ENCODE data around the gene MAD1L1.

Gene MAD1L1

DNA sequence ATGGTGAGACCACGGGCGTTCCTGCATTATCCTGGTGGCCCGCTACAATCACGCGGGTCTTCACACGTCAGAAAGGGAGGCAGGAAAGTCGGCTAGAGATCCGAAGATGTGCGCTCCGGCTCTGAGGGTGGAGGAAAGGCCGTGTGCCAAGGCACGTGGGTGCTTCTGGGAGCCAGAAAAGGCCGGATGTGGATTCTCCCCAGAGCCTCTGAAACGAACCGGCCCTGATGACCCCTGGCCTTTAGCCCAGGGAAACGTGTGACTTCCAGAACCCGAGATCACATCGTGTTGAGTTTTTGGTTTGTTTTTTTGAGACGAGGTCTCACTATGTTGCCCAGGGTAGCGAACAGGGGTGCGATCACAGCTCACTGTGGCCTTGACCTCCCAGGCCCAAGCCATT lies 318.4 kb downstream of the MAD1L1 start:
- no peaks in the 10 kb centered on the region for H3K4me1 ChIP-seq (ENCODE audit: control insufficient read depth, insufficient read depth, low read length)
- no peaks in the 10 kb centered on the region for H3K36me3 ChIP-seq (ENCODE audit: control insufficient read depth in 2 of 2, insufficient read depth in 1 of 2, low read length in 2 of 2)
- TF ChIP-seq GFI1B (tag by site-specific recombination; IDR thresholded peaks at IDR 0.05) (no peak), ZNF324 (tag by site-specific recombination; IDR thresholded peaks at IDR 0.05) (no peak), ZNF747 (tag by site-specific recombination; IDR thresholded peaks at IDR 0.05) (no peak), ZNF221 (tag by site-specific recombination; IDR thresholded peaks at IDR 0.05; ENCODE audit: borderline replicate concordance) (no peak), ZNF768 (tag by site-specific recombination; IDR thresholded peaks at IDR 0.05) (no peak), ZBTB20 (tag by site-specific recombination; IDR thresholded peaks at IDR 0.05) (no peak)
- TF ChIP-seq, protein P1, sequence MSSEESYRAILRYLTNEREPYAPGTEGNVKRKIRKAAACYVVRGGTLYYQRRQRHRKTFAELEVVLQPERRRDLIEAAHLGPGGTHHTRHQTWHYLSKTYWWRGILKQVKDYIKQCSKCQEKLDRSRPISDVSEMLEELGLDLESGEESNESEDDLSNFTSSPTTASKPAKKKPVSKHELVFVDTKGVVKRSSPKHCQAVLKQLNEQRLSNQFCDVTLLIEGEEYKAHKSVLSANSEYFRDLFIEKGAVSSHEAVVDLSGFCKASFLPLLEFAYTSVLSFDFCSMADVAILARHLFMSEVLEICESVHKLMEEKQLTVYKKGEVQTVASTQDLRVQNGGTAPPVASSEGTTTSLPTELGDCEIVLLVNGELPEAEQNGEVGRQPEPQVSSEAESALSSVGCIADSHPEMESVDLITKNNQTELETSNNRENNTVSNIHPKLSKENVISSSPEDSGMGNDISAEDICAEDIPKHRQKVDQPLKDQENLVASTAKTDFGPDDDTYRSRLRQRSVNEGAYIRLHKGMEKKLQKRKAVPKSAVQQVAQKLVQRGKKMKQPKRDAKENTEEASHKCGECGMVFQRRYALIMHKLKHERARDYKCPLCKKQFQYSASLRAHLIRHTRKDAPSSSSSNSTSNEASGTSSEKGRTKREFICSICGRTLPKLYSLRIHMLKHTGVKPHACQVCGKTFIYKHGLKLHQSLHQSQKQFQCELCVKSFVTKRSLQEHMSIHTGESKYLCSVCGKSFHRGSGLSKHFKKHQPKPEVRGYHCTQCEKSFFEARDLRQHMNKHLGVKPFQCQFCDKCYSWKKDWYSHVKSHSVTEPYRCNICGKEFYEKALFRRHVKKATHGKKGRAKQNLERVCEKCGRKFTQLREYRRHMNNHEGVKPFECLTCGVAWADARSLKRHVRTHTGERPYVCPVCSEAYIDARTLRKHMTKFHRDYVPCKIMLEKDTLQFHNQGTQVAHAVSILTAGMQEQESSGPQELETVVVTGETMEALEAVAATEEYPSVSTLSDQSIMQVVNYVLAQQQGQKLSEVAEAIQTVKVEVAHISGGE (tag by site-specific recombination; conservative IDR thresholded peaks at IDR 0.05; ENCODE audit: low read depth): no peak
- TF ChIP-seq, protein P2, sequence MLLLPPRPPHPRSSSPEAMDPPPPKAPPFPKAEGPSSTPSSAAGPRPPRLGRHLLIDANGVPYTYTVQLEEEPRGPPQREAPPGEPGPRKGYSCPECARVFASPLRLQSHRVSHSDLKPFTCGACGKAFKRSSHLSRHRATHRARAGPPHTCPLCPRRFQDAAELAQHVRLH (tag by site-specific recombination; IDR thresholded peaks at IDR 0.05): no peak
- TF ChIP-seq, protein P3, sequence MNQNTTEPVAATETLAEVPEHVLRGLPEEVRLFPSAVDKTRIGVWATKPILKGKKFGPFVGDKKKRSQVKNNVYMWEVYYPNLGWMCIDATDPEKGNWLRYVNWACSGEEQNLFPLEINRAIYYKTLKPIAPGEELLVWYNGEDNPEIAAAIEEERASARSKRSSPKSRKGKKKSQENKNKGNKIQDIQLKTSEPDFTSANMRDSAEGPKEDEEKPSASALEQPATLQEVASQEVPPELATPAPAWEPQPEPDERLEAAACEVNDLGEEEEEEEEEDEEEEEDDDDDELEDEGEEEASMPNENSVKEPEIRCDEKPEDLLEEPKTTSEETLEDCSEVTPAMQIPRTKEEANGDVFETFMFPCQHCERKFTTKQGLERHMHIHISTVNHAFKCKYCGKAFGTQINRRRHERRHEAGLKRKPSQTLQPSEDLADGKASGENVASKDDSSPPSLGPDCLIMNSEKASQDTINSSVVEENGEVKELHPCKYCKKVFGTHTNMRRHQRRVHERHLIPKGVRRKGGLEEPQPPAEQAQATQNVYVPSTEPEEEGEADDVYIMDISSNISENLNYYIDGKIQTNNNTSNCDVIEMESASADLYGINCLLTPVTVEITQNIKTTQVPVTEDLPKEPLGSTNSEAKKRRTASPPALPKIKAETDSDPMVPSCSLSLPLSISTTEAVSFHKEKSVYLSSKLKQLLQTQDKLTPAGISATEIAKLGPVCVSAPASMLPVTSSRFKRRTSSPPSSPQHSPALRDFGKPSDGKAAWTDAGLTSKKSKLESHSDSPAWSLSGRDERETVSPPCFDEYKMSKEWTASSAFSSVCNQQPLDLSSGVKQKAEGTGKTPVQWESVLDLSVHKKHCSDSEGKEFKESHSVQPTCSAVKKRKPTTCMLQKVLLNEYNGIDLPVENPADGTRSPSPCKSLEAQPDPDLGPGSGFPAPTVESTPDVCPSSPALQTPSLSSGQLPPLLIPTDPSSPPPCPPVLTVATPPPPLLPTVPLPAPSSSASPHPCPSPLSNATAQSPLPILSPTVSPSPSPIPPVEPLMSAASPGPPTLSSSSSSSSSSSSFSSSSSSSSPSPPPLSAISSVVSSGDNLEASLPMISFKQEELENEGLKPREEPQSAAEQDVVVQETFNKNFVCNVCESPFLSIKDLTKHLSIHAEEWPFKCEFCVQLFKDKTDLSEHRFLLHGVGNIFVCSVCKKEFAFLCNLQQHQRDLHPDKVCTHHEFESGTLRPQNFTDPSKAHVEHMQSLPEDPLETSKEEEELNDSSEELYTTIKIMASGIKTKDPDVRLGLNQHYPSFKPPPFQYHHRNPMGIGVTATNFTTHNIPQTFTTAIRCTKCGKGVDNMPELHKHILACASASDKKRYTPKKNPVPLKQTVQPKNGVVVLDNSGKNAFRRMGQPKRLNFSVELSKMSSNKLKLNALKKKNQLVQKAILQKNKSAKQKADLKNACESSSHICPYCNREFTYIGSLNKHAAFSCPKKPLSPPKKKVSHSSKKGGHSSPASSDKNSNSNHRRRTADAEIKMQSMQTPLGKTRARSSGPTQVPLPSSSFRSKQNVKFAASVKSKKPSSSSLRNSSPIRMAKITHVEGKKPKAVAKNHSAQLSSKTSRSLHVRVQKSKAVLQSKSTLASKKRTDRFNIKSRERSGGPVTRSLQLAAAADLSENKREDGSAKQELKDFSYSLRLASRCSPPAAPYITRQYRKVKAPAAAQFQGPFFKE (tag by site-specific recombination; IDR thresholded peaks at IDR 0.05; ENCODE audit: borderline replicate concordance): no peak
- TF ChIP-seq, protein P4, sequence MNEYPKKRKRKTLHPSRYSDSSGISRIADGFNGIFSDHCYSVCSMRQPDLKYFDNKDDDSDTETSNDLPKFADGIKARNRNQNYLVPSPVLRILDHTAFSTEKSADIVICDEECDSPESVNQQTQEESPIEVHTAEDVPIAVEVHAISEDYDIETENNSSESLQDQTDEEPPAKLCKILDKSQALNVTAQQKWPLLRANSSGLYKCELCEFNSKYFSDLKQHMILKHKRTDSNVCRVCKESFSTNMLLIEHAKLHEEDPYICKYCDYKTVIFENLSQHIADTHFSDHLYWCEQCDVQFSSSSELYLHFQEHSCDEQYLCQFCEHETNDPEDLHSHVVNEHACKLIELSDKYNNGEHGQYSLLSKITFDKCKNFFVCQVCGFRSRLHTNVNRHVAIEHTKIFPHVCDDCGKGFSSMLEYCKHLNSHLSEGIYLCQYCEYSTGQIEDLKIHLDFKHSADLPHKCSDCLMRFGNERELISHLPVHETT (tag by site-specific recombination; IDR thresholded peaks at IDR 0.05): no peak
- TF ChIP-seq, protein P5, sequence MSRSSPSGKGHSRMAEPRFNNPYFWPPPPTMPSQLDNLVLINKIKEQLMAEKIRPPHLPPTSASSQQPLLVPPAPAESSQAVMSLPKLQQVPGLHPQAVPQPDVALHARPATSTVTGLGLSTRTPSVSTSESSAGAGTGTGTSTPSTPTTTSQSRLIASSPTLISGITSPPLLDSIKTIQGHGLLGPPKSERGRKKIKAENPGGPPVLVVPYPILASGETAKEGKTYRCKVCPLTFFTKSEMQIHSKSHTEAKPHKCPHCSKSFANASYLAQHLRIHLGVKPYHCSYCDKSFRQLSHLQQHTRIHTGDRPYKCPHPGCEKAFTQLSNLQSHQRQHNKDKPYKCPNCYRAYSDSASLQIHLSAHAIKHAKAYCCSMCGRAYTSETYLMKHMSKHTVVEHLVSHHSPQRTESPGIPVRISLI (tag by site-specific recombination; IDR thresholded peaks at IDR 0.05): no peak
- POLR2A ChIA-PET: no interaction called here
- no peaks in the 10 kb centered on the region for H3K9me3 ChIP-seq (ENCODE audit: control insufficient read depth, insufficient read depth, low read depth, low read length)
- H3K4me3 ChIP-seq (ENCODE audit: low read depth, low read length): no peak overlapping the region
- no peak overlapping the region for H3K27ac ChIP-seq (ENCODE audit: extremely low read depth, low read depth, low read length)
- CTCF ChIA-PET: no interaction called here

Data from HEK293 (cell line).